Keratinocyte (primary cell): ENCODE data around the gene TRAPPC2. TPM values are rescaled to one million over a fixed set of nuclear protein-coding genes. Genes with fewer than 3 reads are reported as not detected.

Experiments used
- DNase-seq: peaks from one replicate; pipeline ENCODE4 v3.0.0-alpha.2; 2011; ENCODE audit warnings: low read depth, missing footprints, low spot score
- FAIRE-seq: peaks from 2 replicates; lab custom pipeline; 2011; peaks lifted over from hg19 to GRCh38; lab: Jason Lieb, UNC
- H2AFZ ChIP-seq: 2 replicates; pipeline ENCODE4 v1.6.0; 2012; ENCODE audit warnings: low read length, control low read depth, inconsistent platforms; ENCODE audit not compliant: control insufficient read depth
- H3K27ac ChIP-seq: 2 replicates; pipeline ENCODE4 v1.5.1; 2011; ENCODE audit warnings: low read length; ENCODE audit not compliant: control insufficient read depth, insufficient read depth
- H3K27me3 ChIP-seq: 3 replicates; pipeline ENCODE4 v1.6.0; 2011; ENCODE audit warnings: low read length; ENCODE audit not compliant: control insufficient read depth, insufficient read depth; ENCODE audit errors: extremely low read depth
- H3K36me3 ChIP-seq, 2 experiments: 2 replicates in 1 of 2; 3 replicates in 1 of 2; pipeline ENCODE4 v1.5.1; 2011; ENCODE audit warnings: low read length in 2 of 2, mild to moderate bottlenecking in 1 of 2; ENCODE audit not compliant: control insufficient read depth in 2 of 2, insufficient read depth in 2 of 2; ENCODE audit errors: extremely low read depth in 1 of 2
- H3K4me1 ChIP-seq: 3 replicates; pipeline ENCODE4 v1.5.1; 2011; ENCODE audit warnings: low read length; ENCODE audit not compliant: control insufficient read depth, insufficient read depth; ENCODE audit errors: extremely low read depth
- H3K4me2 ChIP-seq: 3 replicates; pipeline ENCODE4 v1.6.0; 2011; ENCODE audit warnings: low read depth, low read length; ENCODE audit not compliant: control insufficient read depth, insufficient read depth; ENCODE audit errors: extremely low read depth
- H3K4me3 ChIP-seq, 3 experiments: fragments of 200-600 bp in 1 of 3; sonication (generic) in 1 of 3; 2 replicates in 2 of 3; 3 replicates in 1 of 3; pipeline ENCODE4 v1.5.1; 2011 to 2016; ENCODE audit warnings: low read length in 3 of 3, mild to moderate bottlenecking in 3 of 3, control low read depth in 2 of 3, inconsistent platforms in 1 of 3, low read depth in 1 of 3, mixed read lengths in 1 of 3, mixed run types in 1 of 3, moderate library complexity in 1 of 3; ENCODE audit not compliant: control insufficient read depth in 2 of 3, insufficient read depth in 2 of 3; ENCODE audit errors: extremely low read depth in 1 of 3
- H3K79me2 ChIP-seq: 2 replicates; pipeline ENCODE4 v1.6.0; 2012; ENCODE audit warnings: low read length; ENCODE audit not compliant: control insufficient read depth, insufficient read depth
- H3K9ac ChIP-seq: 3 replicates; pipeline ENCODE4 v1.6.0; 2011; ENCODE audit warnings: low read length; ENCODE audit not compliant: control insufficient read depth, insufficient read depth; ENCODE audit errors: extremely low read depth
- H3K9me1 ChIP-seq: 3 replicates; pipeline ENCODE4 v1.6.0; 2011; ENCODE audit warnings: low read length; ENCODE audit not compliant: control insufficient read depth, insufficient read depth; ENCODE audit errors: extremely low read depth
- H3K9me3 ChIP-seq: 2 replicates; pipeline ENCODE4 v1.5.1; 2012; ENCODE audit warnings: low read depth, low read length; ENCODE audit not compliant: control insufficient read depth
- H4K20me1 ChIP-seq: 3 replicates; pipeline ENCODE4 v1.6.0; 2011; ENCODE audit warnings: low read length; ENCODE audit not compliant: control insufficient read depth, insufficient read depth; ENCODE audit errors: extremely low read depth
- EZH2 ChIP-seq: IDR thresholded peaks from one replicate; pipeline ENCODE4 v1.6.1; 2012; ENCODE audit warnings: inconsistent platforms, mild to moderate bottlenecking, low read length, moderate library complexity
- dilution Hi-C: fragments of 300-500 bp; cut with MboI; formaldehyde crosslinking; loops from one replicate; pipeline ENCODE4 v1.7.0; 2020; ENCODE audit warnings: low sequenced_read_pairs; ENCODE audit not compliant: extremely low pct_ligation_motif_present
- polyA plus RNA-seq, 5 experiments: library from polyadenylated mRNA; depleted of rRNA in 3 of 5; stranded (reverse) in 3 of 5; stranded (forward) in 1 of 5; unstranded in 1 of 5; fragments of >200 nt; gene quantifications; 1 replicate in 1 of 5; 2 replicates in 3 of 5; 3 replicates in 1 of 5; pipeline versions ENCODE4 v1.2.1 to v1.2.3, GENCODE V29; 2011 to 2012; ENCODE audit warnings: missing spikeins in 2 of 5, low read depth in 1 of 5, low replicate concordance in 1 of 5
- TF ChIP-seq, protein P1 (sequence below), 3 experiments: IDR thresholded peaks in 1 of 3; conservative IDR thresholded peaks in 1 of 3; optimal IDR thresholded peaks in 1 of 3; 2 replicates in 2 of 3; 3 replicates in 1 of 3; pipeline versions ENCODE3 to v1.5.1; 2011; ENCODE audit warnings: low read length in 3 of 3, mild to moderate bottlenecking in 3 of 3, moderate library complexity in 2 of 3, control low read depth in 1 of 3, inconsistent platforms in 1 of 3; ENCODE audit not compliant: insufficient read depth in 2 of 3; ENCODE audit errors: extremely low read depth in 1 of 3

TRAPPC2 gene
- polyA plus RNA-seq, 1 donor (not counting 4 experiments of a cell fraction or from before 2014, with no cell fraction given): 19.0 TPM

DNA sequence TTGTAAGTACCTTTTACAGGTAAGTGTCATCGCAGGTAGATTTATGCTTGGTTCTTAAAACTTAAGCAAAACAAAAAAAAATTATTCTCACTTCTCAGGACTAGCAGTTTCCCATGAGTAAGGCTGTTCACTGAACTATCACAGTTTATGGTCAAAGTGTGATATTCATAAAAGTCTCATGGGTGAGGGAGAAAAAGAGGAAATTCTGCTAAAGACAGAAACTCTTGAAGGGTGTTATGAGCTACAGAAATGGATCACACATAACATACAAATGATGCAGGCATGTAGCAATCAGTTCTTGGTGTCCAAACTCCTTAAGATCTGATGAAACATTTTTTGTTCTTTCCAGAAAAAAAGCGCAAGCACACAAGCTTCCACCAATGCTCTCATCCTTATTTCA lies 37.0 kb downstream of the TRAPPC2 start:
- Histone ChIP-seq H3K4me1 (peaks cover 34% of the 10 kb centered on the region), H4K20me1 (no peaks in the 10 kb centered on the region), H3K27me3 (no peaks in the 10 kb centered on the region), H3K4me3 (no peak overlapping the region), H3K9me3 (no peaks in the 10 kb centered on the region), H3K4me2 (no peak overlapping the region), H3K9me1 (peaks cover 2% of the 10 kb centered on the region), H3K79me2 (peaks cover 56% of the 10 kb centered on the region), H3K27ac (no peak overlapping the region), H2AFZ (no peak overlapping the region), H3K9ac (no peak overlapping the region), H3K36me3 (peaks cover 2 to 3% of the 10 kb centered on the region in 2 experiments)
- no peak for FAIRE-seq
- dilution Hi-C loops: no loop called here
- TF ChIP-seq EZH2: no peak
- TF ChIP-seq, protein P1, sequence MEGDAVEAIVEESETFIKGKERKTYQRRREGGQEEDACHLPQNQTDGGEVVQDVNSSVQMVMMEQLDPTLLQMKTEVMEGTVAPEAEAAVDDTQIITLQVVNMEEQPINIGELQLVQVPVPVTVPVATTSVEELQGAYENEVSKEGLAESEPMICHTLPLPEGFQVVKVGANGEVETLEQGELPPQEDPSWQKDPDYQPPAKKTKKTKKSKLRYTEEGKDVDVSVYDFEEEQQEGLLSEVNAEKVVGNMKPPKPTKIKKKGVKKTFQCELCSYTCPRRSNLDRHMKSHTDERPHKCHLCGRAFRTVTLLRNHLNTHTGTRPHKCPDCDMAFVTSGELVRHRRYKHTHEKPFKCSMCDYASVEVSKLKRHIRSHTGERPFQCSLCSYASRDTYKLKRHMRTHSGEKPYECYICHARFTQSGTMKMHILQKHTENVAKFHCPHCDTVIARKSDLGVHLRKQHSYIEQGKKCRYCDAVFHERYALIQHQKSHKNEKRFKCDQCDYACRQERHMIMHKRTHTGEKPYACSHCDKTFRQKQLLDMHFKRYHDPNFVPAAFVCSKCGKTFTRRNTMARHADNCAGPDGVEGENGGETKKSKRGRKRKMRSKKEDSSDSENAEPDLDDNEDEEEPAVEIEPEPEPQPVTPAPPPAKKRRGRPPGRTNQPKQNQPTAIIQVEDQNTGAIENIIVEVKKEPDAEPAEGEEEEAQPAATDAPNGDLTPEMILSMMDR (optimal IDR thresholded peaks at IDR 0.05 in 1 of 3, IDR thresholded peaks at IDR 0.05 in 1 of 3, conservative IDR thresholded peaks at IDR 0.05 in 1 of 3; ENCODE audit: extremely low read depth in 1 of 3, insufficient read depth in 2 of 3, low read length in 3 of 3): no peak
- no peak for DNase-seq

DNA sequence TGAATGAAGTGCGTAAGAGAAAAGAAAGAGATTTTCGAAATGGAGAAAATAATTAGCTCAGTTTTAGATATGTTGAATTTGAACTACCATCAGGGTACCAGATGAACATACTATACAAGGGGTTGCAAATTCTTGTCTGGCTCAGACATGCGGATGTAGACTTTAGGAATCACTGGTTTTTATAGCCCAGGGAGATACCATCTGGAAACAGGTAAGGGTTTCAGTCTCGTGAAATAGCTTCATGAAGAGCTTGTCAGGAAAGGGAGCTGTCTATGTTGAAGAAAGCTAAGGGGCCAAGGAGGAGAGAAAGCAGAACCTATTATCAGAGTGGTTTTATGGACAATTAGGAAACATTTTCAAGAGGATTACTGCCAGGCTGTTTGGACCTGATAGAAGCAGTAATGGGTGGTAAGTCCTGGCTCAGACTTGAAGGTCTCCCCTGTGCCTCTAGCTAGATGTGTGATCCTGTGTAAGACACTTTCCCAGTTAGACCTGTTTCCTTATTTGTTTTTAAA lies 38.8 kb downstream of the TRAPPC2 start:
- no peaks in the 10 kb centered on the region for H3K27me3 ChIP-seq
- TF ChIP-seq EZH2: no peak
- TF ChIP-seq, protein P1 (optimal IDR thresholded peaks at IDR 0.05 in 1 of 3, IDR thresholded peaks at IDR 0.05 in 1 of 3, conservative IDR thresholded peaks at IDR 0.05 in 1 of 3; ENCODE audit: extremely low read depth in 1 of 3, insufficient read depth in 2 of 3, low read length in 3 of 3): no peak
- H3K9ac ChIP-seq: no peak overlapping the region
- no peak overlapping the region for H3K27ac ChIP-seq
- no peaks in the 10 kb centered on the region for H4K20me1 ChIP-seq
- peaks cover 2 to 3% of the 10 kb centered on the region in 2 experiments for H3K36me3 ChIP-seq
- H3K9me3 ChIP-seq: no peaks in the 10 kb centered on the region
- H3K4me3 ChIP-seq: no peak overlapping the region
- H3K9me1 ChIP-seq: peaks cover 2% of the 10 kb centered on the region
- H2AFZ ChIP-seq: no peak overlapping the region
- DNase-seq: no peak
- peaks cover 44% of the 10 kb centered on the region for H3K4me1 ChIP-seq
- H3K79me2 ChIP-seq: peaks cover 53% of the 10 kb centered on the region
- dilution Hi-C loops: no loop called here
- no peak for FAIRE-seq
- H3K4me2 ChIP-seq: no peak overlapping the region
